Small intestine (tissue), 7 donors: ENCODE results near the gene SHISAL1. TPM values are rescaled to one million over a fixed set of nuclear protein-coding genes. Genes with fewer than 3 reads are reported as not detected.

Source experiments
- DNase-seq, 2 donors: peaks; one replicate each; pipeline versions ENCODE4 v3.0.0 to v3.0.0-alpha.2; 2013
- FAIRE-seq: peaks from 2 replicates; lab custom pipeline; 2012; peaks lifted over from hg19 to GRCh38; lab: Jason Lieb, UNC
- H3K27ac ChIP-seq, 3 donors: one replicate each; pipeline ENCODE4 v1.5.1; 2013; ENCODE audit warnings: low read length in 2 of 3, mild to moderate bottlenecking in 2 of 3, control low read depth in 1 of 3, inconsistent platforms in 1 of 3, low read depth in 1 of 3, moderate library complexity in 1 of 3
- H3K27me3 ChIP-seq, 3 donors: one replicate each; pipeline ENCODE4 v1.6.1; 2013; ENCODE audit warnings: low read length in 3 of 3, inconsistent platforms in 1 of 3; ENCODE audit not compliant: control insufficient read depth in 3 of 3, insufficient read depth in 3 of 3
- H3K36me3 ChIP-seq, 3 donors: one replicate each; pipeline ENCODE4 v1.6.1; 2013; ENCODE audit warnings: low read length in 3 of 3, inconsistent platforms in 1 of 3, low read depth in 1 of 3, mild to moderate bottlenecking in 1 of 3, moderate library complexity in 1 of 3; ENCODE audit not compliant: control insufficient read depth in 3 of 3, insufficient read depth in 2 of 3
- H3K4me1 ChIP-seq, 3 donors: one replicate each; pipeline ENCODE4 v1.6.1; 2013; ENCODE audit warnings: low read length in 2 of 3, inconsistent platforms in 1 of 3, low read depth in 1 of 3, mild to moderate bottlenecking in 1 of 3, moderate library complexity in 1 of 3; ENCODE audit not compliant: control insufficient read depth in 3 of 3, insufficient read depth in 2 of 3
- H3K4me3 ChIP-seq, 3 donors: one replicate each; pipeline ENCODE4 v1.5.1; 2013; ENCODE audit warnings: low read length in 3 of 3, control low read depth in 1 of 3, inconsistent platforms in 1 of 3, low read depth in 1 of 3, mild to moderate bottlenecking in 1 of 3, moderate library complexity in 1 of 3
- H3K9me3 ChIP-seq, 2 donors: one replicate each; pipeline ENCODE4 v1.6.1; 2013; ENCODE audit warnings: low read depth in 1 of 2, low read length in 1 of 2; ENCODE audit not compliant: control insufficient read depth in 2 of 2, insufficient read depth in 1 of 2
- WGBS, 3 donors: extraction: QIAGEN DNeasy Blood & Tissue Kit; methylation state at CpG; one replicate each; pipeline ENCODE4 v1.1.7; 2013; 5-methylcytosine and 5-hydroxymethylcytosine counted together
- polyA plus RNA-seq, 4 donors: library from polyadenylated mRNA; stranded (reverse) in 3 of 4; unstranded in 1 of 4; fragments of 200-250 nt in 3 of 4; fragments of 120-200 nt in 1 of 4; gene quantifications; one replicate each; pipeline versions ENCODE4 v1.2.1 to v1.2.3, GENCODE V29; 2013
- donor health status: healthy with polysubstance abuse.
- donor health status: control.
- donor health status: control.
- donor health status: Bipolar disorder and iron deficiency.
- donor health status: healthy.

SHISAL1 gene
- polyA plus RNA-seq, 4 donors: under 0.01 to 1.2 (median 0.55) TPM

GRCh38 chr22:44271732-44272400 lies 40.9 kb downstream of the SHISAL1 start:
- Histone ChIP-seq H3K36me3 (no peaks in the 10 kb centered on the region), H3K27ac (no peak overlapping the region), H3K9me3 (no peaks in the 10 kb centered on the region), H3K4me3 (no peak overlapping the region), H3K27me3 (no peaks in the 10 kb centered on the region), H3K4me1 (no peaks in the 10 kb centered on the region)
- DNase-seq (no peak), FAIRE-seq (no peak)
- 70 to 81% (median 75%) methylated on average over 11 of the region's 11 CpGs for WGBS, 3 donors

GRCh38 chr22:44271010-44271500 lies 41.7 kb downstream of the SHISAL1 start:
- no peak for DNase-seq
- no peak for FAIRE-seq

GRCh38 chr22:44270556-44270880 lies 42.2 kb downstream of the SHISAL1 start:
- FAIRE-seq (no peak), DNase-seq (no peak)
- H3K9me3 ChIP-seq: peaks cover 0 to under 1% of the 10 kb centered on the region in 2 donors
- no peaks in the 10 kb centered on the region for H3K27me3 ChIP-seq
- no peak overlapping the region for H3K27ac ChIP-seq
- no peak overlapping the region for H3K4me3 ChIP-seq
- 71 to 80% (median 75%) methylated on average over 8 to 9 of the region's 9 CpGs for WGBS, 3 donors
- no peaks in the 10 kb centered on the region for H3K4me1 ChIP-seq
- H3K36me3 ChIP-seq: no peaks in the 10 kb centered on the region

More at GRCh38 chr22:44271010-44271500, 41.7 kb downstream of the SHISAL1 start:
- Histone ChIP-seq H3K9me3 (no peaks in the 10 kb centered on the region), H3K4me1 (no peaks in the 10 kb centered on the region), H3K4me3 (no peak overlapping the region), H3K27ac (no peak overlapping the region), H3K27me3 (no peaks in the 10 kb centered on the region), H3K36me3 (no peaks in the 10 kb centered on the region)

GRCh38 chr22:44269757-44270555 lies 42.8 kb downstream of the SHISAL1 start:
- peaks cover 0 to 4% of the 10 kb centered on the region in 2 donors for H3K9me3 ChIP-seq
- H3K36me3 ChIP-seq: no peaks in the 10 kb centered on the region
- FAIRE-seq (no peak), DNase-seq (no peak)
- no peak overlapping the region for H3K4me3 ChIP-seq
- H3K4me1 ChIP-seq: no peaks in the 10 kb centered on the region
- WGBS, 3 donors: 68 to 82% (median 77%) methylated on average over 17 of the region's 17 CpGs
- no peak overlapping the region for H3K27ac ChIP-seq
- no peaks in the 10 kb centered on the region for H3K27me3 ChIP-seq

GRCh38 chr22:44269117-44269498 lies 43.6 kb downstream of the SHISAL1 start:
- Histone ChIP-seq H3K27ac (no peak overlapping the region), H3K4me3 (no peak overlapping the region), H3K9me3 (peaks cover 0 to 4% of the 10 kb centered on the region in 2 donors), H3K27me3 (no peaks in the 10 kb centered on the region), H3K4me1 (no peaks in the 10 kb centered on the region), H3K36me3 (no peaks in the 10 kb centered on the region)
- WGBS, 3 donors: 71 to 78% (median 73%) methylated on average over 5 of the region's 5 CpGs
- DNase-seq (no peak), FAIRE-seq (no peak)

- H3K4me1 ChIP-seq: no peaks in the 10 kb centered on the region
- H3K27me3 ChIP-seq: no peaks in the 10 kb centered on the region
- WGBS, 3 donors: 73 to 79% (median 77%) methylated on average over 18 of the region's 18 CpGs
- H3K4me3 ChIP-seq: no peak overlapping the region
- no peaks in the 10 kb centered on the region for H3K36me3 ChIP-seq
- FAIRE-seq (no peak), DNase-seq (no peak)
- peaks cover 0 to 4% of the 10 kb centered on the region in 2 donors for H3K9me3 ChIP-seq
- no peak overlapping the region for H3K27ac ChIP-seq
These were observed 44.2 kb downstream of the SHISAL1 start for GRCh38 chr22:44268431-44269116.

- Histone ChIP-seq H3K4me3 (no peak overlapping the region), H3K4me1 (no peaks in the 10 kb centered on the region), H3K27me3 (no peaks in the 10 kb centered on the region), H3K9me3 (peaks cover 0 to 4% of the 10 kb centered on the region in 2 donors), H3K27ac (no peak overlapping the region), H3K36me3 (no peaks in the 10 kb centered on the region)
- FAIRE-seq (no peak), DNase-seq (no peak)
- 70 to 73% (median 71%) methylated on average over 5 of the region's 5 CpGs for WGBS, 3 donors
These were observed 44.9 kb downstream of the SHISAL1 start for GRCh38 chr22:44267856-44268255.
